Kidney (tissue), 14 donors: ENCODE results near the gene PCGF5. TPM values are rescaled to one million over a fixed set of nuclear protein-coding genes. Genes with fewer than 3 reads are reported as not detected.
"Not testable (repeated sequence)": the region's sequence is repeated elsewhere in the genome, so short reads cannot be mapped to it uniquely, and the experiment has no call there.

Experiments used
- DNase-seq, 5 donors: peaks; one replicate each; pipeline ENCODE4 v3.0.0-alpha.2; 2013 to 2020
- FAIRE-seq: peaks from 2 replicates; lab custom pipeline; 2012; peaks lifted over from hg19 to GRCh38; lab: Jason Lieb, UNC
- H3K27ac ChIP-seq, 2 donors: one replicate each; pipeline ENCODE4 v1.7.0; 2013; ENCODE audit warnings: low read depth in 2 of 2, low read length in 2 of 2, inconsistent platforms in 1 of 2
- H3K27me3 ChIP-seq: one replicate; pipeline ENCODE4 v1.7.1; 2013; ENCODE audit warnings: low read length, inconsistent platforms; ENCODE audit not compliant: control insufficient read depth, insufficient read depth
- H3K36me3 ChIP-seq, 3 donors: one replicate each; pipeline versions ENCODE4 v1.7.0 to v1.7.1; 2013; ENCODE audit warnings: low read length in 3 of 3, control low read depth in 1 of 3, inconsistent platforms in 1 of 3; ENCODE audit not compliant: insufficient read depth in 3 of 3, control insufficient read depth in 2 of 3
- H3K4me1 ChIP-seq, 3 donors: one replicate each; pipeline versions ENCODE4 v1.7.0 to v1.7.1; 2013; ENCODE audit warnings: low read length in 3 of 3, inconsistent platforms in 1 of 3, low read depth in 1 of 3; ENCODE audit not compliant: control insufficient read depth in 2 of 3, insufficient read depth in 2 of 3
- H3K4me3 ChIP-seq, 3 donors: one replicate each; pipeline versions ENCODE4 v1.7.0 to v1.8.1; 2013; ENCODE audit warnings: low read length in 3 of 3, control low read depth in 1 of 3, inconsistent platforms in 1 of 3
- H3K9ac ChIP-seq, 3 donors: one replicate each; pipeline versions ENCODE4 v1.7.0 to v1.7.1; 2013; ENCODE audit warnings: low read length in 3 of 3, control low read depth in 1 of 3, inconsistent platforms in 1 of 3
- H3K9me3 ChIP-seq, 3 donors: one replicate each; pipeline versions ENCODE4 v1.7.0 to v1.7.1; 2013; ENCODE audit warnings: low read length in 3 of 3, control low read depth in 1 of 3, inconsistent platforms in 1 of 3; ENCODE audit not compliant: control insufficient read depth in 2 of 3, insufficient read depth in 1 of 3
- CTCF ChIP-seq: IDR thresholded peaks from 3 replicates; pipeline ENCODE4 v1.5.1; 2012; ENCODE audit warnings: mild to moderate bottlenecking, moderate library complexity, borderline replicate concordance; ENCODE audit not compliant: insufficient read depth; ENCODE audit errors: extremely low read depth
- intact Hi-C: fragments of 100-400 bp; cut with DNase I; formaldehyde crosslinking; loops from one replicate; pipeline ENCODE4 v1.11.1; 2022
- polyA plus RNA-seq: library from polyadenylated mRNA; stranded (reverse); fragments of 350-450 nt; fragmentation: Illumina TruSeq; extraction: RNeasy Lipid Tissue Mini Kit (QIAGEN cat#74804); gene quantifications from one replicate; pipeline ENCODE4 v1.2.3, GENCODE V29; 2014; ENCODE audit warnings: low read depth, low replicate concordance; ENCODE audit not compliant: insufficient read depth
- total RNA-seq: library from RNA; stranded (reverse); fragmentation: NEBNext Ultra II Directional; extraction: Animal tissue kit (Norgen Biotek cat#: 25700); gene quantifications from one replicate; pipeline ENCODE4 v1.2.1, GENCODE V29; 2021
- donor health status: control.
- donor health status: control.
- donor health status: control.
- donor health status: control.
- donor health status: control.
- donor health status: DM: yes; HTN: yes; CAD: no.
- donor health status: Normal renal cell carcinoma (clear cell type).

The PCGF5 gene
- total and polyA plus RNA-seq, 2 donors from 2014 or later, result 26.8 to 49.1 TPM

GRCh38 chr10:91296471-91296870, 76.0 kb downstream of the PCGF5 start:
- intact Hi-C loops, result no loop called here
- DNase-seq (peak in 1 of 5 donors; percentile 12), FAIRE-seq (no peak)
- Histone ChIP-seq H3K9ac (no peak overlapping the region), H3K9me3 (no peaks in the 10 kb centered on the region), H3K27ac (no peak overlapping the region), H3K4me1 (peaks cover 0 to 7% (median 0%) of the 10 kb centered on the region in 3 donors), H3K4me3 (no peak overlapping the region), H3K36me3 (no peaks in the 10 kb centered on the region), H3K27me3 (no peaks in the 10 kb centered on the region)
- TF ChIP-seq CTCF, result no peak

- Histone ChIP-seq H3K9me3 (no peaks in the 10 kb centered on the region), H3K36me3 (no peaks in the 10 kb centered on the region), H3K4me1 (peaks cover 0 to 7% (median 0%) of the 10 kb centered on the region in 3 donors), H3K4me3 (peak overlapping the region; percentile 64 to 84 (median 69)), H3K27ac (no peak overlapping the region), H3K27me3 (no peaks in the 10 kb centered on the region), H3K9ac (peak overlapping the region in 2 of 3 donors; percentile 48 to 62)
- TF ChIP-seq CTCF, result peak; percentile 86
- FAIRE-seq, result no peak
- intact Hi-C loops, result no loop called here
- DNase-seq, result peak; percentile 81 to 90 (median 86)
These were observed 77.9 kb downstream of the PCGF5 start for GRCh38 chr10:91298224-91298871.

GRCh38 chr10:91299999-91300575, 79.6 kb downstream of the PCGF5 start:
- intact Hi-C loops, result no loop called here
- no peak for TF ChIP-seq CTCF
- Histone ChIP-seq H3K27ac (no peak overlapping the region), H3K4me3 (no peak overlapping the region), H3K4me1 (peaks cover 0 to 7% (median 0%) of the 10 kb centered on the region in 3 donors), H3K9me3 (no peaks in the 10 kb centered on the region), H3K9ac (no peak overlapping the region), H3K36me3 (no peaks in the 10 kb centered on the region), H3K27me3 (no peaks in the 10 kb centered on the region)
- FAIRE-seq (no peak), DNase-seq (no peak)

GRCh38 chr10:91302946-91303345, 82.5 kb downstream of the PCGF5 start:
- H3K36me3 ChIP-seq, H3K4me1 ChIP-seq, H3K27me3 ChIP-seq, H3K9ac ChIP-seq, FAIRE-seq, H3K9me3 ChIP-seq, intact Hi-C loops, H3K27ac ChIP-seq, H3K4me3 ChIP-seq, DNase-seq: not testable (repeated sequence)

- intact Hi-C loops, H3K4me1 ChIP-seq, H3K27me3 ChIP-seq, H3K27ac ChIP-seq, DNase-seq, H3K9ac ChIP-seq, H3K4me3 ChIP-seq, H3K9me3 ChIP-seq, FAIRE-seq, H3K36me3 ChIP-seq: not testable (repeated sequence)
These were observed 85.5 kb downstream of the PCGF5 start for GRCh38 chr10:91305979-91306378.
